Natural killer cell (primary cell): ENCODE results near the gene ATAT1. TPM values are rescaled to one million over a fixed set of nuclear protein-coding genes. Genes with fewer than 3 reads are reported as not detected.

Experiments
- ATAC-seq, 3 donors: fragments of 150-1000 bp in 2 of 3; fragments of 200-7000 bp in 1 of 3; cut with Tn5 transposase; 1 replicate in 1 of 3; 2 replicates in 2 of 3; pipeline ENCODE4 v1.10.0; 2021; ENCODE audit warnings: mild to moderate bottlenecking in 2 of 3, moderate library complexity in 2 of 3
- DNase-seq, 2 donors: peaks; one replicate each; pipeline versions ENCODE4 v3.0.0 to v3.0.0-alpha.2; 2013 to 2021; ENCODE audit warnings: mixed read lengths in 1 of 2
- H3K27ac ChIP-seq: one replicate; pipeline ENCODE4 v1.5.1; 2013; ENCODE audit warnings: mild to moderate bottlenecking, low read length
- H3K27me3 ChIP-seq: one replicate; pipeline ENCODE4 v1.6.1; 2013; ENCODE audit warnings: low read length; ENCODE audit not compliant: control insufficient read depth, insufficient read depth
- H3K36me3 ChIP-seq: one replicate; pipeline ENCODE4 v1.6.1; 2013; ENCODE audit warnings: low read length; ENCODE audit not compliant: control insufficient read depth, insufficient read depth
- H3K4me1 ChIP-seq: one replicate; pipeline ENCODE4 v1.6.1; 2013; ENCODE audit warnings: low read length; ENCODE audit not compliant: control insufficient read depth, insufficient read depth
- H3K4me3 ChIP-seq: one replicate; pipeline ENCODE4 v1.5.1; 2013; ENCODE audit warnings: low read length
- H3K9me3 ChIP-seq: one replicate; pipeline ENCODE4 v1.6.1; 2013; ENCODE audit warnings: low read length; ENCODE audit not compliant: control insufficient read depth, insufficient read depth
- H3K27ac Mint-ChIP-seq, 2 donors: one replicate each; pipeline ENCODE4 v1.8.0; 2022; ENCODE audit warnings: mild to moderate bottlenecking in 2 of 2, mixed read lengths in 2 of 2, moderate library complexity in 1 of 2
- H3K27me3 Mint-ChIP-seq, 2 donors: one replicate each; pipeline ENCODE4 v1.8.0; 2022; ENCODE audit warnings: low read depth in 2 of 2, mixed read lengths in 2 of 2
- H3K36me3 Mint-ChIP-seq: one replicate; pipeline ENCODE4 v1.8.0; 2022; ENCODE audit warnings: mixed read lengths
- H3K4me1 Mint-ChIP-seq, 2 donors: one replicate each; pipeline ENCODE4 v1.8.0; 2022; ENCODE audit warnings: mixed read lengths in 2 of 2
- H3K4me3 Mint-ChIP-seq: one replicate; pipeline ENCODE4 v1.8.0; 2022; ENCODE audit warnings: mild to moderate bottlenecking, moderate library complexity, mixed read lengths
- H3K9me3 Mint-ChIP-seq, 2 donors: one replicate each; pipeline ENCODE4 v1.8.0; 2022; ENCODE audit warnings: mixed read lengths in 2 of 2
- WGBS: methylation state at CpG from one replicate; pipeline ENCODE4 v1.1.7; 2013; ENCODE audit warnings: missing lambda C conversion rate; ENCODE audit not compliant: insufficient coverage; 5-methylcytosine and 5-hydroxymethylcytosine counted together
- intact Hi-C: fragments of 100-400 bp; cut with micrococcal nuclease; formaldehyde crosslinking; loops from one replicate; pipeline ENCODE4 v1.14.2; 2022
- total RNA-seq, 4 donors: library from RNA; stranded (reverse); fragments of 120-200 nt in 1 of 4; gene quantifications; one replicate each; pipeline versions ENCODE4 v1.2.3 to v1.2.4, GENCODE V29; 2013 to 2022
- TF ChIP-seq, protein P1 (sequence below): fragments of 200-600 bp; IDR thresholded peaks from one replicate; pipeline ENCODE4 v1.8.0; 2022; ENCODE audit warnings: antibody characterized with exemption

ATAT1 gene
- total RNA-seq, 3 donors from 2014 or later (not counting 1 experiment from before 2014, with no cell fraction given), result 8.1 to 10.8 (median 8.9) TPM

DNA sequence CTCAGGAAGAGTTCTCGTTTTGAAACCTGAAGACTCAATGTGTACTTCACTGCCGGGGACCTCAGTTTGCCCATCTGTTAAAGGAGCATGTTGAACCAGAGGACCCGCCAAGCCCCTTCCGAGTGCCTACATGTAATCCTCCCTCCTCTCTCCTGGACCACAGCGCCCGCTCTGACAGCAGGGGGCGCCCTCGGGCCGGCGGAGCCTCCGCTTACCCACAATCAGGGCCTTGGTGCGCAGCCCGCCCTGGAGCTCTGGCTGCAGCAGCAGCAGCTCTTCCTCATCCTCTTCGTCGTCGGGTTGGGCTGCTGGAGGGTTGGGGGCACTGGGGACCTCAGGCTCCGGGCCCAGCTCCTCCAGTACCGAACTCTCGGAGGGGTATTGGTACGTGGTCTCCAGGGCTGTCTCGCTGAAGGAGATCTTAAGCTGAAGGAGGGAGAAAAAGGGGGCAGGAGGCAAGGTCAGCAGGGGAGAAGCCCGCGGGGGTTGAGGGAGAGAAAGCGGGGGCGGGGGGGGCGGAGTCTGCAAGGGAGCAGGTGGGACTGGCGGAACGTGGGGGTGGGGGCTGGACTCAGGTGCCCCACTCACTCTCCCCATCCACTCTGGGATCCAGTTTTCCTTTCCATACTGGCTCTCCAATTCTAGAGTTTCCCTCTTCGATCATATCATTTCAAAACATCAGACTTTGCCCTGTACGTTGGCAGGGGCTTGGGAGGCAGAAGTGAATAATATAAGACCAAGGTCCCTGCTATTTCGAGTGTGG is 52.5 kb downstream of the ATAT1 start:
- Histone ChIP-seq H3K36me3 (peaks cover 45% of the 10 kb centered on the region), H3K27ac (peak overlapping the region; percentile 59), H3K4me3 (peak overlapping the region; percentile 15), H3K9me3 (no peaks in the 10 kb centered on the region), H3K27me3 (no peaks in the 10 kb centered on the region), H3K4me1 (peaks cover 47% of the 10 kb centered on the region)
- Mint-ChIP-seq H3K9me3 (no peaks in the 10 kb centered on the region), H3K27ac (peak overlapping the region; percentile 91 to 98), H3K4me1 (peaks cover 45 to 65% of the 10 kb centered on the region in 2 donors), H3K36me3 (peaks cover 15% of the 10 kb centered on the region), H3K27me3 (no peaks in the 10 kb centered on the region), H3K4me3 (peak overlapping the region; percentile 79)
- intact Hi-C loops, result loop anchor here (1.0 kb wide), 1 partner anchor 43 kb away; no protein-coding TSS in a partner anchor
- whole genome bisulfite sequencing, result 6% methylated on average over 25 of the region's 31 CpGs
- ATAC-seq, result peak; percentile 35 to 69 (median 48)
- peak; percentile 94 to 95 for DNase-seq
- TF ChIP-seq, protein P1, sequence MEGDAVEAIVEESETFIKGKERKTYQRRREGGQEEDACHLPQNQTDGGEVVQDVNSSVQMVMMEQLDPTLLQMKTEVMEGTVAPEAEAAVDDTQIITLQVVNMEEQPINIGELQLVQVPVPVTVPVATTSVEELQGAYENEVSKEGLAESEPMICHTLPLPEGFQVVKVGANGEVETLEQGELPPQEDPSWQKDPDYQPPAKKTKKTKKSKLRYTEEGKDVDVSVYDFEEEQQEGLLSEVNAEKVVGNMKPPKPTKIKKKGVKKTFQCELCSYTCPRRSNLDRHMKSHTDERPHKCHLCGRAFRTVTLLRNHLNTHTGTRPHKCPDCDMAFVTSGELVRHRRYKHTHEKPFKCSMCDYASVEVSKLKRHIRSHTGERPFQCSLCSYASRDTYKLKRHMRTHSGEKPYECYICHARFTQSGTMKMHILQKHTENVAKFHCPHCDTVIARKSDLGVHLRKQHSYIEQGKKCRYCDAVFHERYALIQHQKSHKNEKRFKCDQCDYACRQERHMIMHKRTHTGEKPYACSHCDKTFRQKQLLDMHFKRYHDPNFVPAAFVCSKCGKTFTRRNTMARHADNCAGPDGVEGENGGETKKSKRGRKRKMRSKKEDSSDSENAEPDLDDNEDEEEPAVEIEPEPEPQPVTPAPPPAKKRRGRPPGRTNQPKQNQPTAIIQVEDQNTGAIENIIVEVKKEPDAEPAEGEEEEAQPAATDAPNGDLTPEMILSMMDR, result peak; percentile 95

DNA sequence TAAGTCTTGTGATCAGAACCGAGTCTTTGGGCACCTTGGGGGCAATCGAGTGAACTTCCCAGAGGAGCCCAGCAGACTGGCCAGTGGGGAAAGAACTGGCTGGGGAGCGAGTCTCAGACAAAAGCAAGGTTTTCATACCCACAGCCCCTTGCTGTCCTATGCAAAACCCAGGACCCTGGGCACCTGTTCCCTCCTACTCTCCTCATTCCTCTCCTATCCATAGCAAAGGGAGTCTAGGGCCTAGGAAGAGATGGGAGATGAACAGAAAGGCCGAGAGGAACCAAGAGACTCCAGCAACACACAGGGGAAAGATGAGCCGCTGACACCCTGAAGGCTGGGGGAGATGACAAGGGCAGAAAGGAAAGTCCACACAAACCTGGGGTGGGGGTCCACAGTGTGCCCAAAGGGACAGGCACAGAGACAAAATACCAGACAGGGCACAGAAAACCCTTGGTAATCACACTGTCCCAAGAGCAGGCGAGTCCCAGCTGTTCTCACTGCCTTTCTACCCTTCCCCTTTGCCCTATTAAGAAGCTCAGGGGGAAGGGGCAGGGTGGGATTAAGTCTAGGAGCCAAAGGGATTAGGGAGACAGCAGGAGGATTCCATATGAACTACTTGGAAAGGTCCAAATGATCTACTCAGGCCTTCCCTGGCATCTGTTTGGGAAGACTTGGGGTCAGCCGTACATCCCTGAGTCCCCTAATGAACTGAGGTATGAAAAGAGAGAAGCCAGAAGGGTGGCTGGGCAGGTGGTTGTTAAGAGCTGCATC is 53.3 kb downstream of the ATAT1 start:
- DNase-seq, result peak in 1 of 2 donors; percentile 27
- peak overlapping the region; percentile 1 for H3K4me3 ChIP-seq
- peaks cover 19% of the 10 kb centered on the region for H3K36me3 Mint-ChIP-seq
- H3K27ac ChIP-seq, result peak overlapping the region; percentile 59
- peak overlapping the region; percentile 96 for H3K4me3 Mint-ChIP-seq
- peaks cover 48 to 71% of the 10 kb centered on the region in 2 donors for H3K4me1 Mint-ChIP-seq
- H3K27me3 Mint-ChIP-seq, result no peaks in the 10 kb centered on the region
- peak overlapping the region; percentile 91 to 98 for H3K27ac Mint-ChIP-seq
- TF ChIP-seq, protein P1, result no peak
- no peaks in the 10 kb centered on the region for H3K9me3 ChIP-seq
- peaks cover 45% of the 10 kb centered on the region for H3K36me3 ChIP-seq
- no peaks in the 10 kb centered on the region for H3K9me3 Mint-ChIP-seq
- 43% methylated on average over 6 of the region's 7 CpGs for WGBS
- intact Hi-C loops, result loop anchor here (1.0 to 5.0 kb wide), 2 partner anchors 42 to 197 kb away; no protein-coding TSS in a partner anchor
- H3K27me3 ChIP-seq, result no peaks in the 10 kb centered on the region
- ATAC-seq, result no peak
- H3K4me1 ChIP-seq, result peaks cover 47% of the 10 kb centered on the region

DNA sequence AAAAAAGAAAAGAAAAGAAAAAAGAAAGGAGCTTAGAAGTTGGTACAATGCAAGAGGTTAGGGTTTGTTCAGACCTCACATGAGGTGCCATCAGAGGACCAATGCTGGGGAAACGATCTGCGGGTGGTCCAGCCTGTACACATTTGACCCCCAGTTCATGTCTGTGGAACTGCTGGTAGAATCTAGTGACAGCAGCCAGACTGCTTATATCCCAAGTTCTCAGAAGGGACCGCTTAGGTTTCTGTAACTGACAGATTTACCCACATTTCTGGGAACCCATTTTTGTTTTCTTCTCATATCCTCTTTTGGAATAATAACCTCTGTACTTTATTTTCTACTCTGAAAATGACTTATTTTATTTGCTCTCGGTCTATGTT is 55.1 kb downstream of the ATAT1 start:
- H3K4me1 Mint-ChIP-seq, result peaks cover 52 to 79% of the 10 kb centered on the region in 2 donors
- H3K36me3 Mint-ChIP-seq, result peaks cover 14% of the 10 kb centered on the region
- peaks cover 61% of the 10 kb centered on the region for H3K4me1 ChIP-seq
- H3K36me3 ChIP-seq, result peaks cover 34% of the 10 kb centered on the region
- no peaks in the 10 kb centered on the region for H3K27me3 ChIP-seq
- H3K9me3 Mint-ChIP-seq, result no peaks in the 10 kb centered on the region
- no peaks in the 10 kb centered on the region for H3K9me3 ChIP-seq
- 8% methylated on average over 3 of the region's 4 CpGs for WGBS
- H3K27ac ChIP-seq, result peak overlapping the region; percentile 84
- no peaks in the 10 kb centered on the region for H3K27me3 Mint-ChIP-seq
- H3K4me3 ChIP-seq, result peak overlapping the region; percentile 96
- peak overlapping the region; percentile 96 for H3K4me3 Mint-ChIP-seq
- DNase-seq (peak in 1 of 2 donors; percentile 37), ATAC-seq (no peak)
- H3K27ac Mint-ChIP-seq, result peak overlapping the region; percentile 91 to 98
- TF ChIP-seq, protein P1, result no peak
- intact Hi-C loops, result loop anchor here (1.0 to 5.0 kb wide), 2 partner anchors 36 to 196 kb away; partner anchors contain the start of gene MDC1
